ENCODE measurements around the gene CCDC112.

The CCDC112 gene

GRCh38 chr5:115337882-115338281, 41.4 kb upstream of the CCDC112 start:
- Histone ChIP-seq H3K27ac (ENCODE audit: low read length) (no peak overlapping the region), H3K79me2 (ENCODE audit: low read length) (no peaks in the 10 kb centered on the region), H3K4me1 (ENCODE audit: low read length) (peaks cover 9% of the 10 kb centered on the region), H3K27me3 (replicated peaks; ENCODE audit: insufficient read depth, low read length) (no peaks in the 10 kb centered on the region), H3K4me2 (ENCODE audit: low read depth, low read length) (no peak overlapping the region), H3K9ac (ENCODE audit: low read length) (no peak overlapping the region), H3K9me3 (replicated peaks; ENCODE audit: insufficient read depth, low read length) (no peaks in the 10 kb centered on the region), H3K4me3 (ENCODE audit: low read length) (no peak overlapping the region), H3K9me2 (replicated peaks; ENCODE audit: insufficient read depth, low read length) (no peaks in the 10 kb centered on the region), H4K20me1 (ENCODE audit: insufficient read depth, low read length) (no peaks in the 10 kb centered on the region), H2AFZ (ENCODE audit: low read length) (no peak overlapping the region), H3F3A (ENCODE audit: insufficient read depth, low read length) (peaks cover 6% of the 10 kb centered on the region; the same call in 1 of the 2 replicates), H3K36me3 (replicated peaks; ENCODE audit: insufficient read depth, low read length) (no peaks in the 10 kb centered on the region)
- no peak for DNase-seq
- no peak for TF ChIP-seq EZH2phosphoT487 (IDR thresholded peaks at IDR 0.05; ENCODE audit: low read length)
- no peak for TF ChIP-seq CTCF (IDR thresholded peaks at IDR 0.05; ENCODE audit: low read length)
- TF ChIP-seq EZH2 (optimal IDR thresholded peaks at IDR 0.05; ENCODE audit: low read depth, low read length) = no peak

GRCh38 chr5:115336964-115337363, 40.5 kb upstream of the CCDC112 start:
- DNase-seq = no peak
- no peak overlapping the region for H3K27ac ChIP-seq (ENCODE audit: low read length)
- no peaks in the 10 kb centered on the region for H3K27me3 ChIP-seq (replicated peaks; ENCODE audit: insufficient read depth, low read length)
- no peaks in the 10 kb centered on the region for H3K36me3 ChIP-seq (replicated peaks; ENCODE audit: insufficient read depth, low read length)
- H3K9ac ChIP-seq (ENCODE audit: low read length) = no peak overlapping the region
- no peak overlapping the region for H3K4me2 ChIP-seq (ENCODE audit: low read depth, low read length)
- no peaks in the 10 kb centered on the region for H3K79me2 ChIP-seq (ENCODE audit: low read length)
- H2AFZ ChIP-seq (ENCODE audit: low read length) = no peak overlapping the region
- no peak overlapping the region for H3K4me3 ChIP-seq (ENCODE audit: low read length)
- no peak for TF ChIP-seq EZH2 (optimal IDR thresholded peaks at IDR 0.05; ENCODE audit: low read depth, low read length)
- no peak for TF ChIP-seq CTCF (IDR thresholded peaks at IDR 0.05; ENCODE audit: low read length)
- TF ChIP-seq EZH2phosphoT487 (IDR thresholded peaks at IDR 0.05; ENCODE audit: low read length) = no peak
- H3K9me2 ChIP-seq (replicated peaks; ENCODE audit: insufficient read depth, low read length) = no peaks in the 10 kb centered on the region
- H3F3A ChIP-seq (ENCODE audit: insufficient read depth, low read length) = peaks cover 8% of the 10 kb centered on the region; the same call in 1 of the 2 replicates
- no peaks in the 10 kb centered on the region for H4K20me1 ChIP-seq (ENCODE audit: insufficient read depth, low read length)
- H3K9me3 ChIP-seq (replicated peaks; ENCODE audit: insufficient read depth, low read length) = no peaks in the 10 kb centered on the region
- H3K4me1 ChIP-seq (ENCODE audit: low read length) = peaks cover 11% of the 10 kb centered on the region

- H4K20me1 ChIP-seq (ENCODE audit: insufficient read depth, low read length) = no peaks in the 10 kb centered on the region
- H3K4me3 ChIP-seq (ENCODE audit: low read length) = no peak overlapping the region
- H3K9me2 ChIP-seq (replicated peaks; ENCODE audit: insufficient read depth, low read length) = no peaks in the 10 kb centered on the region
- no peak overlapping the region for H3K4me2 ChIP-seq (ENCODE audit: low read depth, low read length)
- TF ChIP-seq EZH2phosphoT487 (IDR thresholded peaks at IDR 0.05; ENCODE audit: low read length) (no peak), EZH2 (optimal IDR thresholded peaks at IDR 0.05; ENCODE audit: low read depth, low read length) (no peak), CTCF (IDR thresholded peaks at IDR 0.05; ENCODE audit: low read length) (no peak)
- no peaks in the 10 kb centered on the region for H3K79me2 ChIP-seq (ENCODE audit: low read length)
- no peaks in the 10 kb centered on the region for H3K9me3 ChIP-seq (replicated peaks; ENCODE audit: insufficient read depth, low read length)
- no peak overlapping the region for H3K9ac ChIP-seq (ENCODE audit: low read length)
- H3K36me3 ChIP-seq (replicated peaks; ENCODE audit: insufficient read depth, low read length) = no peaks in the 10 kb centered on the region
- no peak for DNase-seq
- peaks cover 11% of the 10 kb centered on the region for H3K4me1 ChIP-seq (ENCODE audit: low read length)
- no peak overlapping the region for H3K27ac ChIP-seq (ENCODE audit: low read length)
- peaks cover 8% of the 10 kb centered on the region; the same call in 1 of the 2 replicates for H3F3A ChIP-seq (ENCODE audit: insufficient read depth, low read length)
- no peaks in the 10 kb centered on the region for H3K27me3 ChIP-seq (replicated peaks; ENCODE audit: insufficient read depth, low read length)
- no peak overlapping the region for H2AFZ ChIP-seq (ENCODE audit: low read length)
These were observed 39.8 kb upstream of the CCDC112 start for GRCh38 chr5:115336201-115336720.

Data from MM.1S (cell line).